Measurements from ENCODE around the gene KCNK15.
A peak's percentile ranks its signal among the peaks of the same experiment; 100 is the strongest.

Gene KCNK15

DNA sequence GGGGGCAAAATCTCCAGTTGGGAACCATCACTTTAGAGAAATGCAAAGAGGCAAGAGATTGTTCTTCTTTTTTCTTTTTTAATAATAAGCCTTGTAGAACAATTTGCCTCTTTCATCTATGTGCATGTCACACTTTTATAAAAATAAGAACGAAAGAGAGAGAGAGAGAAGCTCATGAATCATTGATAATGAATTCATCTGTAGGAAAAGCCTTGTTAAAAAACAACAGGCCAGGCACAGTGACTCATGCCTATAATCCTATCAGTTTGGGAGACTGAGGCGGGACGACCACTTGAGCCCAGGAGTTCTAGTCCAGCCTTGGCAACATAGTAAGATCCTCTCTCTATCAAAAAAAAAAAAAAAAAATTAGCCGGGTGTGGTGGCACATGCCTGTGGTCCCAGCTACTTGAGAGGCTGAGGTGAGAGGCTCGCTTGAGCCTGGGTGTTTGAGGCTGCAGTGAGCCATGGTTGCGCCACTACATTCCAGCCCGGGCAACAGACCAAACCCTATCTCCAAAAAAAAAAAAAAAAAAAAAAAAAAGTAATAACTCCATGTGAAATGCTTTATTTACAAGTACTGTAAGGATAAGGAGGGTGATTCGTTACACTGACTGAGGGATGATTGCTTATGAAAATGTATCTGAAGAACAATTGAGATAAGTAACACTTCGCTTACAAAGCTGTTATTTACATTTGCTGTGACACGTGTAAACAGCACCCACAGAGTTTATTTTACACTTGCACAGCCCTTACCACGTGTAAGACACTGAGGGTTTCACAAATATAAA is 24.5 kb upstream of the KCNK15 start:
- no CpG with 5 or more reads among the region's 11 CpGs for WGBS (ENCODE audit: extremely low coverage, insufficient coverage, insufficient read length)

DNA sequence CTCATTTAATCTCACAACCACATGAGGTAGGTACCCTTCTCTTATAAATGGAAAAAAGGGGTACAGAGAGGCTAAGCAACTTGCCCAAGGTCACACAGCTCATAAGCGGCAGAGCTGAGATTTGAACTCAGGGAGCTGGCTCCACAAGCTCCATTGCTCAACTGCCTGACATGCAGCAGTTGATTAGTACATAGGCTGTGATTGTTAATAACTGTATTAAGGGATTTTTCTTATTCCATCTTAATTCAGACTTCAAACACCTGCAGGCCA is 23.9 kb upstream of the KCNK15 start:
- Histone ChIP-seq H2AK5ac (ENCODE audit: low read length) (no peak overlapping the region), H2BK5ac (ENCODE audit: low read depth, low read length, poor library complexity) (no peak overlapping the region), H3K4me1 (ENCODE audit: control insufficient read depth in 1 of 2, insufficient read depth in 2 of 2, low read length in 2 of 2) (no peaks in the 10 kb centered on the region), H3K27ac (ENCODE audit: low read depth, low read length) (no peak overlapping the region), H3K27me3 (ENCODE audit: insufficient read depth, low read length) (no peaks in the 10 kb centered on the region), H2AFZ (ENCODE audit: insufficient read depth, low read length, poor library complexity) (no peak overlapping the region), H2BK120ac (ENCODE audit: insufficient read depth, low read length, poor library complexity) (no peak overlapping the region), H3K4me3 (ENCODE audit: low read depth, low read length) (no peak overlapping the region), H2BK12ac (ENCODE audit: low read length) (no peak overlapping the region), H3K36me3 (ENCODE audit: control insufficient read depth in 1 of 2, insufficient read depth in 2 of 2, low read length in 2 of 2) (no peaks in the 10 kb centered on the region), H3K14ac (ENCODE audit: low read length) (no peak overlapping the region), H4K12ac (ENCODE audit: low read depth, low read length) (no peak overlapping the region), H3K9ac (ENCODE audit: low read length) (no peak overlapping the region), H3K79me2 (ENCODE audit: control insufficient read depth, insufficient read depth, low read length, poor library complexity) (no peaks in the 10 kb centered on the region), H4K8ac (ENCODE audit: low read depth, low read length) (no peak overlapping the region), H3K23ac (ENCODE audit: low read length) (no peak overlapping the region), H3K9me3 (ENCODE audit: insufficient read depth, low read depth, low read length) (no peaks in the 10 kb centered on the region), H3K4me2 (ENCODE audit: low read length) (no peak overlapping the region), H4K91ac (ENCODE audit: low read depth, low read length) (no peak overlapping the region), H3K18ac (ENCODE audit: low read length) (no peak overlapping the region), H3K4ac (ENCODE audit: low read depth, low read length) (no peak overlapping the region), H3K79me1 (ENCODE audit: low read length) (no peaks in the 10 kb centered on the region)
- WGBS (ENCODE audit: extremely low coverage, insufficient coverage, insufficient read length), result no CpG with 5 or more reads among the region's 1 CpG
- DNase-seq, result no peak

More for the DNA sequence above, 24.5 kb upstream of the KCNK15 start:
- H3K14ac ChIP-seq (ENCODE audit: low read length), result no peak overlapping the region
- H3K18ac ChIP-seq (ENCODE audit: low read length), result no peak overlapping the region
- no peak for DNase-seq
- no peak overlapping the region for H2BK120ac ChIP-seq (ENCODE audit: insufficient read depth, low read length, poor library complexity)
- no peak overlapping the region for H2AFZ ChIP-seq (ENCODE audit: insufficient read depth, low read length, poor library complexity)
- no peaks in the 10 kb centered on the region for H3K79me1 ChIP-seq (ENCODE audit: low read length)
- no peaks in the 10 kb centered on the region for H3K9me3 ChIP-seq (ENCODE audit: insufficient read depth, low read depth, low read length)
- no peak overlapping the region for H3K4ac ChIP-seq (ENCODE audit: low read depth, low read length)
- no peak overlapping the region for H2BK12ac ChIP-seq (ENCODE audit: low read length)
- H3K23ac ChIP-seq (ENCODE audit: low read length), result no peak overlapping the region
- H3K79me2 ChIP-seq (ENCODE audit: control insufficient read depth, insufficient read depth, low read length, poor library complexity), result no peaks in the 10 kb centered on the region
- no peak overlapping the region for H2BK5ac ChIP-seq (ENCODE audit: low read depth, low read length, poor library complexity)
- no peak overlapping the region for H4K91ac ChIP-seq (ENCODE audit: low read depth, low read length)
- no peak overlapping the region for H4K12ac ChIP-seq (ENCODE audit: low read depth, low read length)
- H3K4me2 ChIP-seq (ENCODE audit: low read length), result no peak overlapping the region
- no peak overlapping the region for H4K8ac ChIP-seq (ENCODE audit: low read depth, low read length)
- H3K4me1 ChIP-seq (ENCODE audit: control insufficient read depth in 1 of 2, insufficient read depth in 2 of 2, low read length in 2 of 2), result no peaks in the 10 kb centered on the region
- no peak overlapping the region for H3K9ac ChIP-seq (ENCODE audit: low read length)
- no peak overlapping the region for H3K4me3 ChIP-seq (ENCODE audit: low read depth, low read length)
- H2AK5ac ChIP-seq (ENCODE audit: low read length), result no peak overlapping the region
- no peaks in the 10 kb centered on the region for H3K36me3 ChIP-seq (ENCODE audit: control insufficient read depth in 1 of 2, insufficient read depth in 2 of 2, low read length in 2 of 2)
- no peaks in the 10 kb centered on the region for H3K27me3 ChIP-seq (ENCODE audit: insufficient read depth, low read length)
- H3K27ac ChIP-seq (ENCODE audit: low read depth, low read length), result no peak overlapping the region

- no peak overlapping the region for H4K12ac ChIP-seq (ENCODE audit: low read depth, low read length)
- no peak overlapping the region for H3K4ac ChIP-seq (ENCODE audit: low read depth, low read length)
- H3K36me3 ChIP-seq (ENCODE audit: control insufficient read depth in 1 of 2, insufficient read depth in 2 of 2, low read length in 2 of 2), result no peaks in the 10 kb centered on the region
- DNase-seq, result peak in 1 of 2 donors; percentile 13
- no peak overlapping the region for H3K18ac ChIP-seq (ENCODE audit: low read length)
- no peak overlapping the region for H3K23ac ChIP-seq (ENCODE audit: low read length)
- H2AFZ ChIP-seq (ENCODE audit: insufficient read depth, low read length, poor library complexity), result no peak overlapping the region
- no peaks in the 10 kb centered on the region for H3K79me1 ChIP-seq (ENCODE audit: low read length)
- no peak overlapping the region for H3K4me2 ChIP-seq (ENCODE audit: low read length)
- H2BK12ac ChIP-seq (ENCODE audit: low read length), result no peak overlapping the region
- H3K9ac ChIP-seq (ENCODE audit: low read length), result no peak overlapping the region
- no peak overlapping the region for H2BK120ac ChIP-seq (ENCODE audit: insufficient read depth, low read length, poor library complexity)
- no CpG with 5 or more reads among the region's 2 CpGs for WGBS (ENCODE audit: extremely low coverage, insufficient coverage, insufficient read length)
- no peaks in the 10 kb centered on the region for H3K4me1 ChIP-seq (ENCODE audit: control insufficient read depth in 1 of 2, insufficient read depth in 2 of 2, low read length in 2 of 2)
- H3K9me3 ChIP-seq (ENCODE audit: insufficient read depth, low read depth, low read length), result no peaks in the 10 kb centered on the region
- no peak overlapping the region for H3K27ac ChIP-seq (ENCODE audit: low read depth, low read length)
- no peak overlapping the region for H2BK5ac ChIP-seq (ENCODE audit: low read depth, low read length, poor library complexity)
- no peaks in the 10 kb centered on the region for H3K27me3 ChIP-seq (ENCODE audit: insufficient read depth, low read length)
- H2AK5ac ChIP-seq (ENCODE audit: low read length), result no peak overlapping the region
- no peak overlapping the region for H4K91ac ChIP-seq (ENCODE audit: low read depth, low read length)
- no peak overlapping the region for H3K4me3 ChIP-seq (ENCODE audit: low read depth, low read length)
- H3K79me2 ChIP-seq (ENCODE audit: control insufficient read depth, insufficient read depth, low read length, poor library complexity), result no peaks in the 10 kb centered on the region
- no peak overlapping the region for H3K14ac ChIP-seq (ENCODE audit: low read length)
- H4K8ac ChIP-seq (ENCODE audit: low read depth, low read length), result no peak overlapping the region
These were observed 22.7 kb upstream of the KCNK15 start for GRCh38 chr20:44722990-44723389.

- no CpG with 5 or more reads among the region's 7 CpGs for WGBS (ENCODE audit: extremely low coverage, insufficient coverage, insufficient read length)
- no peak overlapping the region for H3K14ac ChIP-seq (ENCODE audit: low read length)
These were observed 22.3 kb upstream of the KCNK15 start for GRCh38 chr20:44723391-44723790.

More at GRCh38 chr20:44723391-44723790, 22.3 kb upstream of the KCNK15 start:
- Histone ChIP-seq H3K4me3 (ENCODE audit: low read depth, low read length) (no peak overlapping the region), H4K12ac (ENCODE audit: low read depth, low read length) (no peak overlapping the region), H2BK5ac (ENCODE audit: low read depth, low read length, poor library complexity) (no peak overlapping the region), H3K4me2 (ENCODE audit: low read length) (no peak overlapping the region), H2BK120ac (ENCODE audit: insufficient read depth, low read length, poor library complexity) (no peak overlapping the region), H3K18ac (ENCODE audit: low read length) (no peak overlapping the region), H2BK12ac (ENCODE audit: low read length) (no peak overlapping the region), H3K27me3 (ENCODE audit: insufficient read depth, low read length) (no peaks in the 10 kb centered on the region), H4K8ac (ENCODE audit: low read depth, low read length) (no peak overlapping the region), H3K27ac (ENCODE audit: low read depth, low read length) (no peak overlapping the region), H3K9me3 (ENCODE audit: insufficient read depth, low read depth, low read length) (no peaks in the 10 kb centered on the region), H3K4me1 (ENCODE audit: control insufficient read depth in 1 of 2, insufficient read depth in 2 of 2, low read length in 2 of 2) (no peaks in the 10 kb centered on the region), H3K36me3 (ENCODE audit: control insufficient read depth in 1 of 2, insufficient read depth in 2 of 2, low read length in 2 of 2) (no peaks in the 10 kb centered on the region), H3K9ac (ENCODE audit: low read length) (no peak overlapping the region), H3K4ac (ENCODE audit: low read depth, low read length) (no peak overlapping the region), H2AFZ (ENCODE audit: insufficient read depth, low read length, poor library complexity) (no peak overlapping the region), H3K23ac (ENCODE audit: low read length) (no peak overlapping the region), H2AK5ac (ENCODE audit: low read length) (no peak overlapping the region), H3K79me1 (ENCODE audit: low read length) (no peaks in the 10 kb centered on the region), H3K79me2 (ENCODE audit: control insufficient read depth, insufficient read depth, low read length, poor library complexity) (no peaks in the 10 kb centered on the region), H4K91ac (ENCODE audit: low read depth, low read length) (no peak overlapping the region)
- no peak for DNase-seq
